ENCODE data around the gene HSD3B2. TPM values are rescaled to one million over a fixed set of nuclear protein-coding genes. Genes with fewer than 3 reads are reported as not detected.

Gene HSD3B2
- total and polyA plus RNA-seq, 8 donors, result 1.4 TPM; not detected in 7

GRCh38 chr1:119404736-119405135 lies 10.2 kb upstream of the HSD3B2 start:
- TF ChIP-seq, protein P1, sequence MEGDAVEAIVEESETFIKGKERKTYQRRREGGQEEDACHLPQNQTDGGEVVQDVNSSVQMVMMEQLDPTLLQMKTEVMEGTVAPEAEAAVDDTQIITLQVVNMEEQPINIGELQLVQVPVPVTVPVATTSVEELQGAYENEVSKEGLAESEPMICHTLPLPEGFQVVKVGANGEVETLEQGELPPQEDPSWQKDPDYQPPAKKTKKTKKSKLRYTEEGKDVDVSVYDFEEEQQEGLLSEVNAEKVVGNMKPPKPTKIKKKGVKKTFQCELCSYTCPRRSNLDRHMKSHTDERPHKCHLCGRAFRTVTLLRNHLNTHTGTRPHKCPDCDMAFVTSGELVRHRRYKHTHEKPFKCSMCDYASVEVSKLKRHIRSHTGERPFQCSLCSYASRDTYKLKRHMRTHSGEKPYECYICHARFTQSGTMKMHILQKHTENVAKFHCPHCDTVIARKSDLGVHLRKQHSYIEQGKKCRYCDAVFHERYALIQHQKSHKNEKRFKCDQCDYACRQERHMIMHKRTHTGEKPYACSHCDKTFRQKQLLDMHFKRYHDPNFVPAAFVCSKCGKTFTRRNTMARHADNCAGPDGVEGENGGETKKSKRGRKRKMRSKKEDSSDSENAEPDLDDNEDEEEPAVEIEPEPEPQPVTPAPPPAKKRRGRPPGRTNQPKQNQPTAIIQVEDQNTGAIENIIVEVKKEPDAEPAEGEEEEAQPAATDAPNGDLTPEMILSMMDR (IDR thresholded peaks at IDR 0.05), result no peak
- intact Hi-C loops (cut with DNase I), result no loop called here
- no peaks in the 10 kb centered on the region for H3K4me1 ChIP-seq
- FAIRE-seq (no peak), DNase-seq (no peak), ATAC-seq (no peak)
- H3K9me3 ChIP-seq, result no peaks in the 10 kb centered on the region
- WGBS, 2 donors, result 18 to 22% methylated on average over 2 of the region's 2 CpGs
- H3K27ac ChIP-seq, result no peak overlapping the region
- no peak overlapping the region for H3K4me3 ChIP-seq
- no peaks in the 10 kb centered on the region for H3K27me3 ChIP-seq
- H3K36me3 ChIP-seq, result no peaks in the 10 kb centered on the region

- Histone ChIP-seq H3K27me3 (no peaks in the 10 kb centered on the region), H3K36me3 (no peaks in the 10 kb centered on the region), H3K4me3 (no peak overlapping the region), H3K27ac (no peak overlapping the region), H3K4me1 (no peaks in the 10 kb centered on the region), H3K9me3 (no peaks in the 10 kb centered on the region)
- TF ChIP-seq, protein P1 (IDR thresholded peaks at IDR 0.05), result no peak
- ATAC-seq (no peak), FAIRE-seq (no peak), DNase-seq (no peak)
- intact Hi-C loops (cut with DNase I), result no loop called here
These were observed 5.2 kb upstream of the HSD3B2 start for GRCh38 chr1:119409731-119410130.

- Histone ChIP-seq H3K27me3 (no peaks in the 10 kb centered on the region), H3K36me3 (no peaks in the 10 kb centered on the region), H3K9me3 (no peaks in the 10 kb centered on the region), H3K4me1 (no peaks in the 10 kb centered on the region), H3K4me3 (no peak overlapping the region), H3K27ac (no peak overlapping the region)
- DNase-seq, result no peak
- no peak for ATAC-seq
- 78 to 91% methylated on average over 3 of the region's 3 CpGs for WGBS, 2 donors
- no peak for FAIRE-seq
- intact Hi-C loops (cut with DNase I), result no loop called here
- TF ChIP-seq, protein P1 (IDR thresholded peaks at IDR 0.05), result no peak
These were observed 4.0 kb upstream of the HSD3B2 start for GRCh38 chr1:119410961-119411360.

DNA sequence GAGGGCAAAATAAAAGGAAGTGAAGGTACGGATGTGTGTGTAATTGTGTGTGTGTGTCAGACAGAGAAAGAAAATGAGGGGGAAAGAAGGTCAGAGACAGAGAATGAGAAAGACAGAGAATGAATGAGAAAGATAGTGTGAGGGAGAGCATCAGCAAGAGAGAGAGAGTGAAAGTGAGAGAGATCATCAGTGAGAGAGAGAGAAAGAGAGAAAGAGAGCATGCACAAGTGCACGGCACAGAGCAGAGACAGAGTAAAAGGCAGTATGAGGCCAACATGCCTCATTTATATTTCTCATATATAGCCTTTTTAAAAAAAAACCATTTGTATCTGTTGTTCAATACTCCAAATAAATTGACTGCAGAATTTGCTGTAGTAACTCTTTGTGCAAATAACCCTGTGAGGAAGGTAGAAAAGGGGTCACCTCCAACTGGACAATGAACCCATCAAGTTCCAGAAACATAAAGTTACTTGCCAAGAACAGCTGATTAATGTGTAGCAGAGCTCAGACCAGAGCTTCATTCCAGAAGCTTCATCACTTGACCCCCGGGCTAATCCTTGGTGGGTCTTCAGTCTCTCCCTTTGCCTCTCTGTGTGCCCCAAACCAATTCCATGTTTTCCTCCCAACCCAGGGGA lies 1.2 kb downstream of the HSD3B2 start:
- Histone ChIP-seq H3K4me3 (no peak overlapping the region), H3K27ac (no peak overlapping the region), H3K36me3 (no peaks in the 10 kb centered on the region), H3K27me3 (no peaks in the 10 kb centered on the region), H3K9me3 (no peaks in the 10 kb centered on the region), H3K4me1 (no peaks in the 10 kb centered on the region)
- intact Hi-C loops (cut with DNase I), result no loop called here
- TF ChIP-seq, protein P1 (IDR thresholded peaks at IDR 0.05), result no peak
- 79 to 80% methylated on average over 3 of the region's 3 CpGs for WGBS, 2 donors
- FAIRE-seq, result no peak
- no peak for ATAC-seq
- no peak for DNase-seq

DNA sequence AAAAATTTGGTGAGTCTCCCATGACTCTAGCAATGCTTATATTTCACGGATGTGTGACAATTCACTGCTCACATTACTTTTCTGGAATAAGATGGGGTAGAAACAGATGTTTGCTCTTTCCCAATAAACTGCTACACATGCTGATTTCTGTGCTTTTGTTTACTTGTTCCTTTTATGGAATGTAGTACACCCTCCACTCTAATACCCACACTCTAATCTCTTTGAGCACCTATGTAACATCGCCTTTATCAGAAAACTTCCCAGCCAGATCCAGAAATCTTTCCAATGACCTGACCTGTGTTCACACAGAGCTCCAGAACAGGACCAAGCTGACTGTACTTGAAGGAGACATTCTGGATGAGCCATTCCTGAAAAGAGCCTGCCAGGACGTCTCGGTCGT lies 4.2 kb downstream of the HSD3B2 start:
- H3K9me3 ChIP-seq, result no peaks in the 10 kb centered on the region
- H3K36me3 ChIP-seq, result no peaks in the 10 kb centered on the region
- no peaks in the 10 kb centered on the region for H3K4me1 ChIP-seq
- H3K27ac ChIP-seq, result no peak overlapping the region
- FAIRE-seq (no peak), ATAC-seq (no peak), DNase-seq (no peak)
- H3K27me3 ChIP-seq, result no peaks in the 10 kb centered on the region
- 79 to 83% methylated on average over 5 of the region's 5 CpGs for WGBS, 2 donors
- TF ChIP-seq, protein P1 (IDR thresholded peaks at IDR 0.05), result no peak
- no peak overlapping the region for H3K4me3 ChIP-seq
- intact Hi-C loops (cut with DNase I), result no loop called here

Measured in pancreas (tissue), 10 donors.